Activated naive CD4-positive, alpha-beta T cell treated with anti-CD3 and anti-CD28 coated beads for 36 hours (primary cell): ENCODE data around the gene RNF208. TPM values are rescaled to one million over a fixed set of nuclear protein-coding genes. Genes with fewer than 3 reads are reported as not detected.

ENCODE experiments used
- CTCF ChIA-PET: fragments of 350-600 bp; sonication (Branson Sonifier 250); formaldehyde crosslinking; loops from one replicate; lab custom pipeline; 2021; ENCODE audit warnings: antibody characterized with exemption; lab: Charles Lee
- DNase-seq: peaks from one replicate; pipeline ENCODE4 v3.0.0-alpha.2; 2020
- H3K27ac Mint-ChIP-seq: one replicate; pipeline ENCODE4 v1.8.0; 2021; ENCODE audit warnings: mild to moderate bottlenecking, mixed read lengths
- H3K27me3 Mint-ChIP-seq: one replicate; pipeline ENCODE4 v1.8.0; 2021; ENCODE audit warnings: low read depth, mixed read lengths
- H3K36me3 Mint-ChIP-seq: one replicate; pipeline ENCODE4 v1.8.0; 2021; ENCODE audit warnings: low read depth, mixed read lengths
- H3K4me1 Mint-ChIP-seq: one replicate; pipeline ENCODE4 v1.8.0; 2021; ENCODE audit warnings: low read depth, mixed read lengths
- H3K4me3 Mint-ChIP-seq: one replicate; pipeline ENCODE4 v1.8.0; 2021; ENCODE audit warnings: mild to moderate bottlenecking, moderate library complexity, mixed read lengths
- H3K9me3 Mint-ChIP-seq: one replicate; pipeline ENCODE4 v1.8.0; 2021; ENCODE audit warnings: mixed read lengths
- intact Hi-C: fragments of 100-400 bp; cut with micrococcal nuclease; formaldehyde crosslinking; loops from one replicate; pipeline ENCODE4 v1.15.1; 2023
- total RNA-seq, 2 experiments: library from RNA; stranded (reverse); gene quantifications; one replicate each; pipeline ENCODE4 v1.2.3, GENCODE V29; 2021

Gene RNF208
- total RNA-seq, 2 experiments from 2014 or later, result 4.9 to 5.0 TPM

DNA sequence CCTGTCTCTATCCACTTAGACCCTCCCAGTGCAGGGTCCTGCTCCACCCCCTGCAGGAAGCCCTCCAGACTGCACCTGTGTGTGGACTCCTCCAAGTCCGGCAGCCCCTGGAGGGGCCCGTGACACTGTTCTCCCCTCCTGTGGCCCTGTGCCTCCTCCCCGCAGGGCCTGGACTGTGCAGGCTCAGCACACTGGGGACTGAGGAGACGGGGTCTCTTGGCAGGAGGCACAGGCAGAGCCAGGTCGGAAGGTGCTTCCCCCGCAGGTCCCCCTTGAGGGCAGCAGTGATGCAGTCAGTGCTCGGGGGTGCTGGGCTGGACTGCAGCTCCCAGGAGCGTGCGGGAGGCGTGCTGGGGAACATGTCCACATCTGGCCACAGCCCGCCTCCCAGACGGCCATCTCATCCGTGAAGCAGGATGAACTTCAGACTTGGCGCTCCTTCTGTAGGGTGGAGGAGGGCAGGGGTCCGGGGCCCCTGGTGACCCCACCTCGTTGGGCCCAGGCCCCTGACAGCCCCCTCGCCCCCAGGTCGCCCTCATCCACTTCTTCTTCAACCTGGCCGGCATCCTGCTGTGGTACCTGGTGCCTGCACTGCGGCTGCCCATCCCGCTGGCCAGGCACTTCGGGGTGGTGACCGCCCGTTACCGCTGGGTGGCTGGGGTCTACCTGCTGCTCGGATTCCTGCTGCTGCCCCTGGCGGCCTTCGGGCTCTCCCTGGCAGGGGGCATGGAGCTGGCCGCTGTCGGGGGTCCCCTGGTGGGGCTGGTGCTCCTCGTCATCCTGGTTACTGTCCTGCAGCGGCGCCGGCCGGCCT is 13.6 kb upstream of the RNF208 start:
- CTCF ChIA-PET, result interaction anchor here (1.1 to 2.6 kb wide), 16 partner anchors 9 to 458 kb away, joined by 3 to 22 read pairs (median 6); partner anchors contain the start of genes NELFB, RNF208, RNF224 and SSNA1
- Mint-ChIP-seq H3K4me1 (peaks cover 23% of the 10 kb centered on the region), H3K27ac (no peak overlapping the region), H3K27me3 (no peaks in the 10 kb centered on the region), H3K4me3 (no peak overlapping the region), H3K36me3 (peaks cover 2% of the 10 kb centered on the region), H3K9me3 (no peaks in the 10 kb centered on the region)
- intact Hi-C loops, result loop anchor here (1.0 to 5.0 kb wide), 2 partner anchors 117 to 188 kb away; partner anchors contain the start of gene NPDC1
- no peak for DNase-seq

DNA sequence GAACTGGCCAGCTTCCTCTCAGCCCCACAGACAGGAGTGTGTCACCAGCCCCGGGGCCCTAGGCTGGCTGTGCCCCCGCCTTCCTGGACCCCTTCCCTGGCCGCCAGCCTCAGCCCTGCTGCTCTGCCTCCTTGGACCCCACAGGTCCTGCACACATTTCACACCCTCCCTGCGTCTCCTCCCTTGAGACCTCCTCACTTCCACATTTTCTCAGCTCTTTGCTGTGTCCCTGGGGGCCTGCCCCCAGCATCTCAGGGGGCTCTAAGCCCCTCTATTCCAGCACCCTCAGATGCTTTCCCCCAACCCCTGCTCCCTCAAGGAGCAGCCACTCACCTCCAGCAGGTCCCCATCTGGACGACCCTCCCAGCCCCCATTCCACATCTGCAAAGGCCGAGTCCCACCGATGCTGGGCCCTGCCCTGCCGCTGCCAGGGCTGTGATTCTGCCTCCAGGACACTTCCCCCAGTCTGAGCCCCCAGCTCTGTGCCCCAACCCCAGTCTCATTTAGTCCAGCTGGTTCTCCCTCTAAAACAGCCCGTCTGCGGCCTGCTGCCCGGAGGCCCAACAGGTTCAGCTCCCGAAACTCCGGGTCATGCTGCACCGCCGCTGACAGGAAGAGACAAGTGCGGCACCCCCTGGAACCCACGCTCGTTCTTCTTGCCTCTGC is 12.9 kb upstream of the RNF208 start:
- Mint-ChIP-seq H3K4me1 (peaks cover 23% of the 10 kb centered on the region), H3K9me3 (no peaks in the 10 kb centered on the region), H3K36me3 (peaks cover 2% of the 10 kb centered on the region), H3K27ac (no peak overlapping the region), H3K27me3 (no peaks in the 10 kb centered on the region), H3K4me3 (no peak overlapping the region)
- intact Hi-C loops, result loop anchor here (5.0 kb wide), 1 partner anchor 188 kb away; the partner anchor contains the start of gene NPDC1
- CTCF ChIA-PET, result interaction anchor here (1.4 to 2.6 kb wide), 2 partner anchors 46 to 105 kb away, joined by 6 to 10 read pairs; partner anchors contain the start of gene SSNA1
- DNase-seq, result no peak

DNA sequence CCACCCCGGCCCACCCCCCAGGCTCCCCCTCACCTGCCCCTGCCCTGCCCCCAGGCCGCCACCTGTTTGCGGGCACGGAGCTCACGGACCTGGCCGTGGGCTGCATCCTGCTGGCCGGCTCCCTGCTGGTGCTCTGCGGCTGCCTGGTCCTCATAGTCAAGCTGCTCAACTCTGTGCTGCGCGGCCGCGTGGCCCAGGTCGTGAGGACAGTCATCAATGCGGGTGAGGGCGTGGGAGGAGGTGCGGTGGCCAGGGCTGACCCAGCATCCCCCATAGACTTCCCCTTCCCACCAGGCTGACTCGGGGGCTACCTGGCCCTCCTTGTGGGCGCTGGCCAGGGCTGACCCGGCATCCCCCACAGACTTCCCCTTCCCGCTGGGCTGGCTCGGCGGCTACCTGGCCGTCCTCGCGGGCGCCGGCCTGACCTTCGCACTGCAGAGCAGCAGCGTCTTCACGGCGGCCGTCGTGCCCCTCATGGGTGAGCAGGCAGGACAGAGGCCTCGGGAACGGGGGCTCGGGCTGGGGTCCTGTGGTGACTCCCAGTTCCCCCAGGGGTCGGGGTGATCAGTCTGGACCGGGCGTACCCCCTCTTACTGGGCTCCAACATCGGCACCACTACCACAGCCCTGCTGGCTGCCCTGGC is 12.1 kb upstream of the RNF208 start:
- Mint-ChIP-seq H3K4me3 (no peak overlapping the region), H3K27me3 (no peaks in the 10 kb centered on the region), H3K36me3 (peaks cover 2% of the 10 kb centered on the region), H3K27ac (no peak overlapping the region), H3K9me3 (no peaks in the 10 kb centered on the region), H3K4me1 (peaks cover 19% of the 10 kb centered on the region)
- CTCF ChIA-PET, result interaction anchor here (1.4 kb wide), 1 partner anchor 45 kb away, joined by 6 read pairs; the partner anchor contains the start of gene SSNA1
- DNase-seq, result no peak
- intact Hi-C loops, result no loop called here

DNA sequence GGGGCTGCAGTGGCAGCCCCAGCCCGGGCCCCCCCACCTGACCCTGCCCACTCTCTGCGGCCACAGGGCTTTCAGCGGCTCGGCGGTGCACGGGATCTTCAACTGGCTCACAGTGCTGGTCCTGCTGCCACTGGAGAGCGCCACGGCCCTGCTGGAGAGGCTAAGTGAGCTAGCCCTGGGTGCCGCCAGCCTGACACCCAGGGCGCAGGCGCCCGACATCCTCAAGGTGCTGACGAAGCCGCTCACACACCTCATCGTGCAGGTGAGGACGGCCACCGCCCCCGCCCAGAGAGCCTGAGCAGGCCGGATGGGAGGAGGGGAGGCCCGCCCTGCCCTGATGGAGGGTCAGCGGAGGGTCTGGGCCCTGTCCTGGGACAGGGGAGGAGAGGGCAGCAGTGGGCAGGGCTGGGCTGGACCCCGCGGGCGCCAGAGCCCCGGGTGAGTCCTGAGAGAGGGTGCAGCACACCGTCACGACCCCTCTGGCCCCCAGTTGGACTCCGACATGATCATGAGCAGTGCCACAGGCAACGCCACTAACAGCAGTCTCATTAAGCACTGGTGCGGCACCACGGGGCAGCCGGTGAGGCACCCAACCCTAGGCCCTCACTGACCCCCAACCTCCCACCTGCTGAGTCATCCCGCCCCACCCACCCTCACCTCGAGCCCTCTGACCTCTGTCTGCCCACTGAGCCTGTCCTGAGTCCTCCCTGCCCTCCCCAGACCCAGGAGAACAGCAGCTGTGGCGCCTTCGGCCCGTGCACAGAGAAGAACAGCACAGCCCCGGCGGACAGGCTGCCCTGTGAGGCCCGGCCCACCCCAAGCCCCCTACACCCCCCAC is 11.3 kb upstream of the RNF208 start:
- Mint-ChIP-seq H3K4me1 (peaks cover 13% of the 10 kb centered on the region), H3K36me3 (no peaks in the 10 kb centered on the region), H3K9me3 (no peaks in the 10 kb centered on the region), H3K27ac (no peak overlapping the region), H3K27me3 (no peaks in the 10 kb centered on the region), H3K4me3 (no peak overlapping the region)
- CTCF ChIA-PET, result interaction anchor here (0.9 kb wide), 1 partner anchor 18 kb away, joined by 3 read pairs; the partner anchor contains the start of gene STPG3
- intact Hi-C loops, result no loop called here
- DNase-seq, result no peak

DNA sequence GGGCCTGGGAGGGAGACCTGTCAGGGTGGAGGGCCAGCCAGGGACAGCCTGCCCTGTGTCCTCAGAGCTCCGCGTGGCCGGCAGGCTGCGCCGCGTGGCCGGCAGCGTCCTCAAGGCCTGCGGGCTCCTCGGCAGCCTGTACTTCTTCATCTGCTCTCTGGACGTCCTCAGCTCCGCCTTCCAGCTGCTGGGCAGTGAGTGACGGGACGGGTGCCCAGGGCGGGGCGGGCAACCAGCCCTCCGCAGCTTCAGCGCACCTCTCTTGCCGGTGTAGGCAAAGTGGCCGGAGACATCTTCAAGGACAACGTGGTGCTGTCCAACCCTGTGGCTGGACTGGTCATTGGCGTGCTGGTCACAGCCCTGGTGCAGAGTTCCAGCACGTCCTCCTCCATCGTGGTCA is 10.5 kb upstream of the RNF208 start:
- CTCF ChIA-PET, result interaction anchor here (0.9 kb wide), 1 partner anchor 19 kb away, joined by 3 read pairs; the partner anchor contains the start of gene STPG3
- no peaks in the 10 kb centered on the region for H3K36me3 Mint-ChIP-seq
- no peak overlapping the region for H3K4me3 Mint-ChIP-seq
- no peak for DNase-seq
- peaks cover 10% of the 10 kb centered on the region for H3K4me1 Mint-ChIP-seq
- intact Hi-C loops, result no loop called here
- H3K9me3 Mint-ChIP-seq, result no peaks in the 10 kb centered on the region
- H3K27ac Mint-ChIP-seq, result no peak overlapping the region
- peaks cover 2% of the 10 kb centered on the region for H3K27me3 Mint-ChIP-seq

DNA sequence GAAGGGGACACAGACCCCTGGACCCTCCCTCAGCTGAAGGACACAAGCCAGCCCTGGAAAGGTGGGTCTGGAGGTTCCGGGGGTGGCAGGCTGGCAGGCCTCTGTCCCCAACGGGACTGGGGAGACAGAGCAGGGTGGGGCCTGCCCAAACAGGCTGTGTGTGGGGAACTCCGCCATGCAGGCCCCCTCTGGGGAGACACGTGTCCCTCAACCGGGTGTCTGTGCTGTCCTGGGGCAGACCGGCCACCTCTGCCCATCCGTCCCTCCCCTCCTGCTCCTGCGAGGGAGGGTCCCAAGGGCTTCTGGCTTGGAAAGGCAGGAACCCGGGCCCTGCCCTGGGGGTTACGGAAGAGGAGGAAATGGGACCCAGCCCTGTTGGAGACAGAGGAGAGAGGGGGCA is 10.1 kb upstream of the RNF208 start:
- H3K4me3 Mint-ChIP-seq, result no peak overlapping the region
- no peak overlapping the region for H3K27ac Mint-ChIP-seq
- no peak for DNase-seq
- peaks cover 2% of the 10 kb centered on the region for H3K27me3 Mint-ChIP-seq
- CTCF ChIA-PET, result no interaction called here
- intact Hi-C loops, result no loop called here
- H3K4me1 Mint-ChIP-seq, result peaks cover 12% of the 10 kb centered on the region
- H3K9me3 Mint-ChIP-seq, result no peaks in the 10 kb centered on the region
- no peaks in the 10 kb centered on the region for H3K36me3 Mint-ChIP-seq

DNA sequence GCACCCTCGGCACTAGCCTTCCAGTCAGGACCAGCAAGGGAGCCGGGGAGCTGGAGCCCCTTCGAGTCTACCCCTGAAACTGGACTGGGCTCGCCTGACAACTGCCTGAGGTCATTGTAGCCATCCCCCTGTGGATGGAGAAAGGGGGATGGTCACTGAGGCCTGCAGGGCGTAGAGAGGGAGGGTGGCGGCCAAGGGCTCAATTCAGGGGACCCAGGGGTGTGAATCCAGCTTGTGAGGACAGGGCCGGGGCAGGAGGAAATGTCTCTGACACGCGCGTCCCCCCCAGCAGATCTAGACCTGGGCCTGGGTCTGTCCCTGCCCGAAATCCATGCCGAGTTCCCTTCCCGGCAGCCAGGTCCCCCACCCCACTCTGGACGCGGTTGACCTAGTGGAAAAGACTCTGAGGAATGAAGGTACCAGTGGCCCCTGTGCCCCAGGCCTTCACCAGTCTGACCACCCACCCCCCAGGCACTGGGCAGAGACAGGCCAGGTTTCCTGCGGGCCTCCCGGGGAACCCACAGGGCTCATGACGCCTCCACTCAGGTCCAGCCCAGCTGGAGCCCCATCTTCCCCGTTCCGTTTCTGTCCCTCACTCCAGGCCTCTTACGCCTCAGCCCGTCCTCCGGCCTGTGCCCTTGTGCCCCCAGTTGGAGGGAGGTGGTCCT is 9.5 kb upstream of the RNF208 start:
- H3K36me3 Mint-ChIP-seq, result no peaks in the 10 kb centered on the region

DNA sequence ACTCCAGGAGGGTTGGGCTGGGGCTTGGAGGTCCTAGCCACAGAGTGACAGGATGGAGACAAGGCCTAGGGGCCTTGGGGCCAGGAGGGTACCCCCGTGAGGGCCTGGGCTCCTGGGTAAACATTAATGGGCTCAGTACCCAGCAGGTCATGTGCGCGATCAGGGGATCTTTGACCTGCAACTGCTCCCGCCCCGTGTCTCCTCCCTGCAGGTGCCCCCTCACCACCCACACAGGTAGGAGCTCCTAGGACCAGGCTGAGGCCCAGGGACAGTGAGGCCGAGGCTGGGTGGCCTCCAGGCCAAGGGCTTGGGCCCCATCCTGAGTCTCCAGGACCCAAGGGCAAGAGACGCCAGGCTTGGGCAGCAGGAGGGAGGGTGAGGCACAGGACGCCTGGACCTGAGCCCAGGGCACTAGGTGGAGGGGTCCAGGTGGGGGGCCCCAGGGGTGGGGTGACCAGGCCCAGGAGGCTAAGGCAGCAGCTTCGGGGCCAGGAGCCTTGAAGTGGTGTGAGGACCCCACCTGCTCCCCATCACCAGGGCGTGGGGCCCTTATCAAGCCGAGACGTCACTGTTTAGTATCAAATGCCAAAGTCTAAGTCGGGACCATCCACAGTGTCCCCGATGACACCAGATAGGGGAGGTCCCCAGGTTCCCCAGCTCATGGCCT is 8.8 kb upstream of the RNF208 start, which contains the start of gene SLC34A3:
Gene SLC34A3, plus strand, starts transcription at position 197 of the 667 bp plus-strand sequence. CDS start 802 bp downstream, outside the sequence.
- Mint-ChIP-seq H3K9me3 (no peaks in the 10 kb centered on the region), H3K4me3 (no peak within 1 kb of the TSS), H3K36me3 (no peaks in the 10 kb centered on the region), H3K27me3 (peaks cover 2% of the 10 kb centered on the region), H3K4me1 (peaks cover 6% of the 10 kb centered on the region), H3K27ac (no peak within 1 kb of the TSS)
- CTCF ChIA-PET, result interaction anchor here (1.9 kb wide), 1 partner anchor 113 kb away, joined by 5 read pairs; no protein-coding TSS in a partner anchor
- DNase-seq, result no peak
- intact Hi-C loops, result no loop called here

More for the DNA sequence above, 9.5 kb upstream of the RNF208 start:
- Mint-ChIP-seq H3K4me1 (peaks cover 7% of the 10 kb centered on the region), H3K4me3 (no peak overlapping the region), H3K27ac (no peak overlapping the region), H3K27me3 (peaks cover 2% of the 10 kb centered on the region), H3K9me3 (no peaks in the 10 kb centered on the region)
- DNase-seq, result no peak
- intact Hi-C loops, result no loop called here
- CTCF ChIA-PET, result interaction anchor here (1.9 kb wide), 1 partner anchor 113 kb away, joined by 5 read pairs; no protein-coding TSS in a partner anchor

DNA sequence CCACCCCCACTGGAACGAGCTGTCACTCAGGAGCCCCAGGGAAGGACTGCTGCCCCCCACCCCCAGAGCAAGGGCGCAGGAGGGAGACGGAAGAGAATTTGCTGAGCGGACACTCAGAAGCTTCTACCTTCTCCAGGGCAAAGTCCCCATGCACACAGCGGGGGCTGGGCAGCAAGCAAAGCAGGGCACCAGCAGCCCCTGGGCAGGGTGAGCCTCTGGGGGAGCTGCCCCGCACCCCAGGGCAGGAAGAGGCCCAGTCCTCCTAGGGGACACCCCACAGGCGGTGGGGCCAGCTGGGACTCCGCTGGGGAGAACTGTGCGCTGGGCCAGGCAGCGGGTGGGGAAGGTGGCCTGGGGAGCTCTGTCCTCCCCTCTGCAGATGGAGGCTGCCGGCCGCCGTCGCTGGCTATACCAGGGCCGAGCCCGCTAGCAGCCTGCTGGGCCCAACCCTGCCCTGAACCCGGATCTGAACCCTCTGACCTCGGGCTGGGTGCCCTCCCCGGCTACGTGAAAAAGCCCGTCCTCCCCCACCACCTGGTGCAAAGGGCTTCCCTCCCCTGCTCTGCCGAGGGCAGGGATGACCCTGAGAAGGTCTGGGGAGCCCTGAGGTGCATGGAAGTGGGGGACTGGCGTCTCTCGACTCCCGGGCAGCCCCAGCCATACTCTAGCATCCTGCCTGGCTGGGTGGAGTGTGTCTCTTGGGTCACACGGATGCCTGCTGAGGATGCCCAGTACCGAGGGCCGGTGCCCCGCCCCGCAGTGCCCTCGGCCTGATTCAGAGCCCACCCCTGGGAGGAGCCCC is 8.1 kb upstream of the RNF208 start:
- H3K36me3 Mint-ChIP-seq, result no peaks in the 10 kb centered on the region
- H3K27me3 Mint-ChIP-seq, result peaks cover 2% of the 10 kb centered on the region
- DNase-seq, result no peak
- peaks cover 6% of the 10 kb centered on the region for H3K4me1 Mint-ChIP-seq
- intact Hi-C loops, result loop anchor here (10.0 kb wide), 1 partner anchor 345 kb away; the partner anchor contains the start of gene TRAF2
- CTCF ChIA-PET, result interaction anchor here (1.9 kb wide), 1 partner anchor 112 kb away, joined by 5 read pairs; no protein-coding TSS in a partner anchor
- no peak overlapping the region for H3K27ac Mint-ChIP-seq
- no peaks in the 10 kb centered on the region for H3K9me3 Mint-ChIP-seq
- no peak overlapping the region for H3K4me3 Mint-ChIP-seq
